Measurements from ENCODE around the gene FHIT.
"Not testable (repeated sequence)": the region's sequence is repeated elsewhere in the genome, so short reads cannot be mapped to it uniquely, and the experiment has no call there.

Gene FHIT

GRCh38 chr3:59810606-59811005 is 1440.6 kb downstream of the FHIT start:
- H3K27me3 Mint-ChIP-seq: peaks cover 3% of the 10 kb centered on the region
- H3K27ac Mint-ChIP-seq: no peak overlapping the region
- no peak overlapping the region for H3K4me3 Mint-ChIP-seq
- intact Hi-C loops (cut with micrococcal nuclease): no loop called here
- no peaks in the 10 kb centered on the region for H3K4me1 Mint-ChIP-seq (ENCODE audit: low read depth)
- no peaks in the 10 kb centered on the region for H3K9me3 Mint-ChIP-seq
- H3K36me3 Mint-ChIP-seq (ENCODE audit: low read depth): no peaks in the 10 kb centered on the region

GRCh38 chr3:59809710-59810444 is 1441.4 kb downstream of the FHIT start:
- Mint-ChIP-seq H3K36me3 (ENCODE audit: low read depth) (no peaks in the 10 kb centered on the region), H3K4me1 (ENCODE audit: low read depth) (no peaks in the 10 kb centered on the region)
- intact Hi-C loops (cut with micrococcal nuclease): loop anchor here (2.0 kb wide), 1 partner anchor 233 kb away; no protein-coding TSS in a partner anchor

GRCh38 chr3:59809016-59809415 is 1442.2 kb downstream of the FHIT start:
- no peak overlapping the region for H3K4me3 Mint-ChIP-seq
- no peaks in the 10 kb centered on the region for H3K9me3 Mint-ChIP-seq
- H3K36me3 Mint-ChIP-seq (ENCODE audit: low read depth): no peaks in the 10 kb centered on the region
- peaks cover 3% of the 10 kb centered on the region for H3K27me3 Mint-ChIP-seq
- H3K4me1 Mint-ChIP-seq (ENCODE audit: low read depth): no peaks in the 10 kb centered on the region
- no peak overlapping the region for H3K27ac Mint-ChIP-seq
- intact Hi-C loops (cut with micrococcal nuclease): loop anchor here (2.0 kb wide), 1 partner anchor 232 kb away; no protein-coding TSS in a partner anchor

More at GRCh38 chr3:59809710-59810444, 1441.4 kb downstream of the FHIT start:
- Mint-ChIP-seq H3K9me3 (no peaks in the 10 kb centered on the region), H3K27ac (no peak overlapping the region), H3K27me3 (peaks cover 3% of the 10 kb centered on the region), H3K4me3 (no peak overlapping the region)

GRCh38 chr3:59808446-59808845 is 1442.8 kb downstream of the FHIT start:
- no peaks in the 10 kb centered on the region for H3K4me1 Mint-ChIP-seq (ENCODE audit: low read depth)
- H3K27me3 Mint-ChIP-seq: peaks cover 3% of the 10 kb centered on the region
- H3K4me3 Mint-ChIP-seq: no peak overlapping the region
- H3K27ac Mint-ChIP-seq: no peak overlapping the region
- intact Hi-C loops (cut with micrococcal nuclease): loop anchor here (2.0 kb wide), 1 partner anchor 232 kb away; no protein-coding TSS in a partner anchor
- no peaks in the 10 kb centered on the region for H3K36me3 Mint-ChIP-seq (ENCODE audit: low read depth)
- H3K9me3 Mint-ChIP-seq: no peaks in the 10 kb centered on the region

GRCh38 chr3:59803268-59803667 is 1448.0 kb downstream of the FHIT start:
- Mint-ChIP-seq H3K4me3 (no peak overlapping the region), H3K4me1 (ENCODE audit: low read depth) (no peaks in the 10 kb centered on the region), H3K27me3 (no peaks in the 10 kb centered on the region), H3K9me3 (no peaks in the 10 kb centered on the region), H3K36me3 (ENCODE audit: low read depth) (no peaks in the 10 kb centered on the region), H3K27ac (no peak overlapping the region)
- intact Hi-C loops (cut with micrococcal nuclease): no loop called here

GRCh38 chr3:59802453-59802852 is 1448.8 kb downstream of the FHIT start:
- H3K36me3 Mint-ChIP-seq (ENCODE audit: low read depth); H3K4me1 Mint-ChIP-seq (ENCODE audit: low read depth); H3K9me3 Mint-ChIP-seq; H3K27ac Mint-ChIP-seq; intact Hi-C loops (cut with micrococcal nuclease); H3K27me3 Mint-ChIP-seq; H3K4me3 Mint-ChIP-seq: not testable (repeated sequence)

GRCh38 chr3:59802045-59802444 is 1449.2 kb downstream of the FHIT start:
- H3K27me3 Mint-ChIP-seq: no peaks in the 10 kb centered on the region
- no peak overlapping the region for H3K27ac Mint-ChIP-seq
- intact Hi-C loops (cut with micrococcal nuclease): no loop called here
- no peaks in the 10 kb centered on the region for H3K36me3 Mint-ChIP-seq (ENCODE audit: low read depth)
- no peaks in the 10 kb centered on the region for H3K4me1 Mint-ChIP-seq (ENCODE audit: low read depth)
- H3K4me3 Mint-ChIP-seq: no peak overlapping the region
- H3K9me3 Mint-ChIP-seq: no peaks in the 10 kb centered on the region

GRCh38 chr3:59800481-59800880 is 1450.8 kb downstream of the FHIT start:
- no peaks in the 10 kb centered on the region for H3K4me1 Mint-ChIP-seq (ENCODE audit: low read depth)
- no peaks in the 10 kb centered on the region for H3K27me3 Mint-ChIP-seq
- H3K4me3 Mint-ChIP-seq: no peak overlapping the region
- intact Hi-C loops (cut with micrococcal nuclease): no loop called here
- no peaks in the 10 kb centered on the region for H3K36me3 Mint-ChIP-seq (ENCODE audit: low read depth)
- no peak overlapping the region for H3K27ac Mint-ChIP-seq
- no peaks in the 10 kb centered on the region for H3K9me3 Mint-ChIP-seq

- intact Hi-C loops (cut with micrococcal nuclease): no loop called here
- Mint-ChIP-seq H3K27ac (no peak overlapping the region), H3K4me3 (no peak overlapping the region), H3K4me1 (ENCODE audit: low read depth) (no peaks in the 10 kb centered on the region), H3K36me3 (ENCODE audit: low read depth) (no peaks in the 10 kb centered on the region), H3K9me3 (no peaks in the 10 kb centered on the region), H3K27me3 (no peaks in the 10 kb centered on the region)
Observed at GRCh38 chr3:59798372-59799086, 1452.7 kb downstream of the FHIT start.

GRCh38 chr3:59797533-59797932 is 1453.7 kb downstream of the FHIT start:
- no peak overlapping the region for H3K27ac Mint-ChIP-seq
- H3K4me3 Mint-ChIP-seq: no peak overlapping the region
- no peaks in the 10 kb centered on the region for H3K9me3 Mint-ChIP-seq
- H3K36me3 Mint-ChIP-seq (ENCODE audit: low read depth): no peaks in the 10 kb centered on the region
- H3K4me1 Mint-ChIP-seq (ENCODE audit: low read depth): no peaks in the 10 kb centered on the region
- no peaks in the 10 kb centered on the region for H3K27me3 Mint-ChIP-seq
- intact Hi-C loops (cut with micrococcal nuclease): no loop called here

- H3K36me3 Mint-ChIP-seq (ENCODE audit: low read depth): no peaks in the 10 kb centered on the region
- no peak overlapping the region for H3K27ac Mint-ChIP-seq
- no peaks in the 10 kb centered on the region for H3K9me3 Mint-ChIP-seq
- intact Hi-C loops (cut with micrococcal nuclease): no loop called here
- no peaks in the 10 kb centered on the region for H3K27me3 Mint-ChIP-seq
- H3K4me1 Mint-ChIP-seq (ENCODE audit: low read depth): no peaks in the 10 kb centered on the region
- H3K4me3 Mint-ChIP-seq: no peak overlapping the region
Observed at GRCh38 chr3:59796456-59796855, 1454.8 kb downstream of the FHIT start.

- Mint-ChIP-seq H3K4me1 (ENCODE audit: low read depth) (no peaks in the 10 kb centered on the region), H3K27ac (no peak overlapping the region), H3K27me3 (no peaks in the 10 kb centered on the region), H3K4me3 (no peak overlapping the region), H3K9me3 (no peaks in the 10 kb centered on the region), H3K36me3 (ENCODE audit: low read depth) (no peaks in the 10 kb centered on the region)
- intact Hi-C loops (cut with micrococcal nuclease): no loop called here
Observed at GRCh38 chr3:59795756-59796155, 1455.5 kb downstream of the FHIT start.

- Mint-ChIP-seq H3K27ac (no peak overlapping the region), H3K4me1 (ENCODE audit: low read depth) (no peaks in the 10 kb centered on the region), H3K4me3 (no peak overlapping the region), H3K9me3 (no peaks in the 10 kb centered on the region), H3K36me3 (ENCODE audit: low read depth) (no peaks in the 10 kb centered on the region), H3K27me3 (no peaks in the 10 kb centered on the region)
- intact Hi-C loops (cut with micrococcal nuclease): no loop called here
Observed at GRCh38 chr3:59793976-59794375, 1457.3 kb downstream of the FHIT start.

GRCh38 chr3:59791774-59792308 is 1459.4 kb downstream of the FHIT start:
- Mint-ChIP-seq H3K27ac (no peak overlapping the region), H3K27me3 (no peaks in the 10 kb centered on the region), H3K4me3 (no peak overlapping the region), H3K4me1 (ENCODE audit: low read depth) (no peaks in the 10 kb centered on the region), H3K9me3 (no peaks in the 10 kb centered on the region), H3K36me3 (ENCODE audit: low read depth) (no peaks in the 10 kb centered on the region)
- intact Hi-C loops (cut with micrococcal nuclease): no loop called here

Measured in dendritic cell treated with granulocyte-macrophage colony-stimulating factor and Interleukin-4, amounts not matched to agents 40 ng/mL and 50 ng/mL, for 4 days (primary cell).